Dermis blood vessel endothelial cell (primary cell): ENCODE measurements around the gene SMIM28. TPM values are rescaled to one million over a fixed set of nuclear protein-coding genes. Genes with fewer than 3 reads are reported as not detected.

Experiments used
- DNase-seq: peaks from one replicate; pipeline ENCODE4 v3.0.0; 2010
- total RNA-seq: library from RNA; depleted of rRNA; stranded (reverse); fragments of >200 nt; gene quantifications from 2 replicates; pipeline ENCODE4 v1.2.3, GENCODE V29; 2014

Gene SMIM28
- total RNA-seq, 1 donor from 2014 or later, result not detected

GRCh38 chr6:138431256-138432062, 53.8 kb downstream of the SMIM28 start:
- no peak for DNase-seq

- DNase-seq, result no peak
Measured at GRCh38 chr6:138432063-138432356, 54.3 kb downstream of the SMIM28 start.

Other genes with a start within 250 kb of the SMIM28 start
- 2.0 and 5.8 TPM in 2 replicates for gene ARFGEF3, start 216.0 kb upstream of the SMIM28 start, total RNA-seq
- not detected in 2 replicates for gene PBOV1, start 159.4 kb upstream of the SMIM28 start, total RNA-seq
- gene HEBP2, start 26.3 kb downstream of the SMIM28 start, total RNA-seq, result 35.8 and 46.3 TPM in 2 replicates
- 45.1 and 78.7 TPM in 2 replicates for gene NHSL1, start 121.6 kb downstream of the SMIM28 start, total RNA-seq